ENCODE results near the gene PML.

PML gene

GRCh38 chr15:74040109-74040850 lies 45.8 kb downstream of the PML start:
- Histone ChIP-seq H2AFZ (ENCODE audit: low read length) (no peak overlapping the region), H3K9me2 (replicated peaks; ENCODE audit: low read depth, low read length) (no peaks in the 10 kb centered on the region), H3K36me3 (ENCODE audit: insufficient read depth, low read length) (peaks cover 28% of the 10 kb centered on the region; the same call in 1 of the 2 replicates), H3K4me1 (ENCODE audit: insufficient read depth, low read length, poor library complexity, severe bottlenecking) (no peaks in the 10 kb centered on the region), H3F3A (ENCODE audit: low read depth) (no peaks in the 10 kb centered on the region), H3K4me3 (ENCODE audit: low read length, poor library complexity, severe bottlenecking) (no peak overlapping the region), H3K79me2 (ENCODE audit: insufficient read depth, low read length) (no peaks in the 10 kb centered on the region), H3K4me2 (ENCODE audit: low read depth, low read length, poor library complexity, severe bottlenecking) (no peak overlapping the region), H4K20me1 (ENCODE audit: insufficient read depth, low read length, poor library complexity, severe bottlenecking) (no peaks in the 10 kb centered on the region), H3K9me3 (ENCODE audit: insufficient read depth, low read depth, low read length) (no peaks in the 10 kb centered on the region), H3K27me3 (ENCODE audit: insufficient read depth, low read length, poor library complexity, severe bottlenecking) (no peaks in the 10 kb centered on the region), H3K9ac (ENCODE audit: low read depth, low read length, poor library complexity, severe bottlenecking) (no peak overlapping the region)
- no peak for TF ChIP-seq CTCF (conservative IDR thresholded peaks at IDR 0.05; ENCODE audit: low read length)
- TF ChIP-seq EZH2phosphoT487 (IDR thresholded peaks at IDR 0.05; ENCODE audit: borderline replicate concordance), result no peak

GRCh38 chr15:74041311-74041756 lies 46.8 kb downstream of the PML start:
- Histone ChIP-seq H3K9me3 (ENCODE audit: insufficient read depth, low read depth, low read length) (no peaks in the 10 kb centered on the region), H3K4me2 (ENCODE audit: low read depth, low read length, poor library complexity, severe bottlenecking) (no peak overlapping the region), H3F3A (ENCODE audit: low read depth) (no peaks in the 10 kb centered on the region), H3K79me2 (ENCODE audit: insufficient read depth, low read length) (no peaks in the 10 kb centered on the region), H3K9me2 (replicated peaks; ENCODE audit: low read depth, low read length) (no peaks in the 10 kb centered on the region), H2AFZ (ENCODE audit: low read length) (no peak overlapping the region), H3K4me3 (ENCODE audit: low read length, poor library complexity, severe bottlenecking) (no peak overlapping the region), H3K27me3 (ENCODE audit: insufficient read depth, low read length, poor library complexity, severe bottlenecking) (no peaks in the 10 kb centered on the region), H3K36me3 (ENCODE audit: insufficient read depth, low read length) (peaks cover 17% of the 10 kb centered on the region; the same call in 1 of the 2 replicates), H4K20me1 (ENCODE audit: insufficient read depth, low read length, poor library complexity, severe bottlenecking) (no peaks in the 10 kb centered on the region), H3K9ac (ENCODE audit: low read depth, low read length, poor library complexity, severe bottlenecking) (no peak overlapping the region), H3K4me1 (ENCODE audit: insufficient read depth, low read length, poor library complexity, severe bottlenecking) (no peaks in the 10 kb centered on the region)
- no peak for TF ChIP-seq EZH2phosphoT487 (IDR thresholded peaks at IDR 0.05; ENCODE audit: borderline replicate concordance)
- TF ChIP-seq CTCF (conservative IDR thresholded peaks at IDR 0.05; ENCODE audit: low read length), result no peak

- Histone ChIP-seq H4K20me1 (ENCODE audit: insufficient read depth, low read length, poor library complexity, severe bottlenecking) (no peaks in the 10 kb centered on the region), H3K4me1 (ENCODE audit: insufficient read depth, low read length, poor library complexity, severe bottlenecking) (no peaks in the 10 kb centered on the region), H3K36me3 (ENCODE audit: insufficient read depth, low read length) (peaks cover 12% of the 10 kb centered on the region; the same call in 1 of the 2 replicates), H3K9me2 (replicated peaks; ENCODE audit: low read depth, low read length) (no peaks in the 10 kb centered on the region), H3K4me2 (ENCODE audit: low read depth, low read length, poor library complexity, severe bottlenecking) (no peak overlapping the region), H3K9me3 (ENCODE audit: insufficient read depth, low read depth, low read length) (no peaks in the 10 kb centered on the region), H3K27me3 (ENCODE audit: insufficient read depth, low read length, poor library complexity, severe bottlenecking) (no peaks in the 10 kb centered on the region), H3F3A (ENCODE audit: low read depth) (no peaks in the 10 kb centered on the region), H3K9ac (ENCODE audit: low read depth, low read length, poor library complexity, severe bottlenecking) (no peak overlapping the region), H3K79me2 (ENCODE audit: insufficient read depth, low read length) (no peaks in the 10 kb centered on the region), H2AFZ (ENCODE audit: low read length) (no peak overlapping the region), H3K4me3 (ENCODE audit: low read length, poor library complexity, severe bottlenecking) (no peak overlapping the region)
- TF ChIP-seq EZH2phosphoT487 (IDR thresholded peaks at IDR 0.05; ENCODE audit: borderline replicate concordance), result no peak
- TF ChIP-seq CTCF (conservative IDR thresholded peaks at IDR 0.05; ENCODE audit: low read length), result no peak
These were observed 47.4 kb downstream of the PML start for GRCh38 chr15:74041777-74042435.

Measured in Loucy (cell line).